HG03103 (cell line): ENCODE data around the gene SLC25A31.

Experiments
- ATAC-seq: cut with Tn5 transposase; IDR thresholded peaks from one replicate; pipeline ENCODE4 v1.9.1; 2021; ENCODE audit warnings: low read depth; ENCODE audit not compliant: unreplicated experiment

The SLC25A31 gene

DNA sequence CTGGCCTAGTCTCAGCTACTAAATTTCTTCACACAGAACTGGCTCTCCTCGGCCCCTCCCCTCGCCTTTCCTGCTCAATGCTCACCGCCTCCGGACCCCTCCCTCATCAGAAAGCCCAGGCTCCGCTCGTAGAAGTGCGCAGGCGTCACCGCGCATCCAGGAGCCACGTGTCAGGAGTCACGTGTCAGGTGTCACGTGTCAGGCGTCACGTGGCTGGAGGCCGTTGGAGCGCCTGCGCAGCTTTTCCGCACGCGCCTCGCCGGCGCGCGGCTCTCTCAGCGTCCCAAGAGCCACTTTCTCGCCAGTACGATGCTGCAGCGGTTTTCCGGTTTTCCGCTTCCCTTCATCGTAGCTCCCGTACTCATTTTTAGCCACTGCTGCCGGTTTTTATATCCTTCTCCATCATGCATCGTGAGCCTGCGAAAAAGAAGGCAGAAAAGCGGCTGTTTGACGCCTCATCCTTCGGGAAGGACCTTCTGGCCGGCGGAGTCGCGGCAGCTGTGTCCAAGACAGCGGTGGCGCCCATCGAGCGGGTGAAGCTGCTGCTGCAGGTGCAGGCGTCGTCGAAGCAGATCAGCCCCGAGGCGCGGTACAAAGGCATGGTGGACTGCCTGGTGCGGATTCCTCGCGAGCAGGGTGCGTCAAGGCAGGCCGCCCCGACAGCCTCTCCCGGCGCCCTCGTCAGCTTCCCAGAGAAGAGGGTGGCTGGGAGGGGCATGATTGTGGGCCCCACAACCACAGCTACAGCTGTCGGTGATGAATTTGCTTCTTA, at the start of gene SLC25A31:
SLC25A31 (plus strand) TSS at position 259 of the 772 bp plus-strand sequence; CDS start at position 405, 146 bp downstream.
- ATAC-seq: no peak

DNA sequence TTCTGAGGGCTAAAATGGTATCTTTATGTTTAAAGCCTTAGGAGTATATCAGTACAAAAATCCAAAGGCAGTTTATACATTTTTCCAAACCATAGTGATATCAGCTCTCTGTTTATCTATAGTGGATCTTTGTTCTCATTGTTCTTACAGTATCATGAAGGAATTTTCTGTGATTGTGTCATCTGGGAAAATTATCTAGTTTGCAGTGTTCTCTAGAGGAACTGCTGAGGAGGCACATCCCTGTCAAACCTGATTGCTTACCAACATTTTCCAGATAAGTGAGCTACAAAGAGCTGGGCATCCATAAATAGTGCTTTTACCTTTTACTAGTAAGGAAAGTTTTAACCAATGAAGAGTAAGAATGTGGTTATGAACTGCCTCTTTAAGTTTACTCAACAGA, 44.9 kb upstream of the SLC25A31 start:
- no peak for ATAC-seq

DNA sequence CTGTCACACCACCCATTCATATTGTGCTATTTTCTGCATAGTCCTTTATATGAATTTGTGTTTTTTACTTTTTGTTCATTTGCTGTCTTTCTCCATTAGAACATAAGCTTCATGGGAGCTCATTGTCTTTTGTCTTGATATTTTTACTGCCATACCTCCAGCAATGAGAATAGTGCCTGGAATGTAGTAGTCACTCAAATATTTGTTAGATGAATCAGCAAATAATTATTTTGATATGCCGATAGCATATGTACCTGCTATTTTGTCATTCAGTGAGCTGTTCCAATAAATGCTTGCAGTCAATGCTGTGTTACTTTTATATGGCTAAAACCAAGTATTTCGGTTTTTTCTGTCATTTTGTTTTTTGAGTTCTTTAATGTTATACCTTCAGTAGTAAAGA, 43.5 kb upstream of the SLC25A31 start:
- ATAC-seq: no peak

DNA sequence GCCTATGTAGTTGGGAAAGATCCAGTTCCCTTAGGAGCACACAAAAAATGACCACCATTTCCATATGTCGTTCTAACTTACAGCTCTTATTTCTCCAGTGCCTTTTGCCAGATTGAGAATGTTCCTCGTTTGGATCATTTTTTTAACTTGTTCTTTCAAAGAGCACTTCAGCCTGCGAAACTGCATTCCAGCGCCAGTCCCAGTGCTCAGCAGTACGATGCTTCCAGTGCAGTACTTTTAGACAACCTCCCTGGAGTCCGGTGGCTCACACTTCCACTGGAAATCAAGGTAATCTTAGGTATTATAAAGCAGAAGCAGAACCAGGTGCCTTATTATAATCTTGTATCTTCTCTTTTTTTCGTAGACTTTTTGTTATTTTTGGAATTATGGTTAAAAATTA, 42.6 kb upstream of the SLC25A31 start:
- ATAC-seq: no peak

DNA sequence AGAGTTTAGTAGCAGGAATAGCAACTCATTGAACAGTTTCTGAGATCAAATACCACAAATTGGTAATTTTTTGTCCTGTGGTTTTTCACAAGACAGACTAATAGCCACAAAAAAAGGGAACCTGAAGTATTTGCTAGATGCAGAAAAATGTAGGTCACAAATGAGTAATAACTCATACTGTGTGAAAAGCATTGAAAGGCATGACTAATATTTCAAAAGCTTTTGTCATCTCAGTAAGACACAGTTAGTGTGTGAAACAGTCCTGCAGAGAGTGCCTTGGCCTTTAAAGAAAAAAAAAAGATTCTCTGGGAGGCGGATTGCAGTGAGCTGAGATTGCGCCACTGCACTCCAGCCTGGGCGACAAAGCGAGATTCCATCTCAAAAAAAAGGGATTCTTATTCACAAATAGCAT, 31.4 kb upstream of the SLC25A31 start:
- peak; percentile 100 for ATAC-seq

DNA sequence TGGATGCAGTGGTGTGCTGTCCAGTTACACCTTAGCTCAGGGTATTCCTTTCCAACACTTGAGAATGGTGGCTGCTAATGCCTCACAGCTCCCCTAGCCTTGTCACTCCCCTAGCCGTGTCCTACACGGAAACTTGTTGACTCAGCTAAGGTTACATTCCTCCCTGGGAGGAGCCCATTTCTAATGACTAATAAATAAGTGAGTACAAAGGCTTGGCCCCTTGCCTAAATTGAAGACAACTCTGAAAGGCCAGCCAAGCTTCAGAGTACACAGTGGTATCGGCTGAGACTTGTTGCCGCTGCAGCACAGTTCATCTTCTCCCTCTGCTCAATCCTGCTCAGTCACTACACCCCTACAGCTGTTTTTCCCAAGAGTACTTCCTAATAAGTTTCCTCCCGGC, 21.2 kb upstream of the SLC25A31 start:
- no peak for ATAC-seq

DNA sequence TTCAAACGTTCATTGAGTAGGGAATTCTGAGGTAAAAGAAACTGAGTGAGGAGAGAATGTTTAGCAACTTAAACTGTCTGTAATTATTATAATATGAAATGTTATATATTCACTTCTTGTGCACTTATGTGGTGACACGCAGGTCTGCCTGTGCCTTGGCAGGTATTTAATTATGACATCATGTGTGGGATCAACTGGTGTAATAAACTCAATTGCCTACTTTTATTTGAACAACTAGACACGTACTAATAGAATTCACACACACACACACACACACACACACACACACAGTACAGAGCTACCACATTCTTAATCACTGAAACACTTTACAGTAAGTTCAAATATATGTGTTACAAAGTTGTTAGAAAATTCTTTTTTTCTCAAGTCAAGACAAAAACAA, 20.7 kb upstream of the SLC25A31 start:
- no peak for ATAC-seq

DNA sequence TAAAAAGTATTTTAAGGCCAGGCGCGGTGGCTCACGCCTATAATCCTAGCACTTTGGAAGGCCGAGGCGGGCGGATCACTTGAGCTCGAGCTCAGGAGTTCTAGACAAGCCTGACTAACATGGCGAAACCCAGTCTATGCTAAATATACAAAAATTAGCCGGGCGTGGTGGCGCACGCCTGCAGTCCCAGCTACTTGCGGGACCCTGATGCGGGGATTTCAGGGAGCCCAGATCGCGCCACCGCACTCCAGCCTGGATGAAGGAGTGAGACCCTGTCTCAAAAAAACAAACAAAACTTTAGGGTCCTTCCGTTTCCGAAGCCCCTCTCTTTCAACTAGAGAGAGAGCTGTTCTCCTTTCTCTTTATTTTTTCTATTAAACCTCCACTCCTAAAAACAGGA, 1.2 kb downstream of the SLC25A31 start:
- ATAC-seq: no peak

DNA sequence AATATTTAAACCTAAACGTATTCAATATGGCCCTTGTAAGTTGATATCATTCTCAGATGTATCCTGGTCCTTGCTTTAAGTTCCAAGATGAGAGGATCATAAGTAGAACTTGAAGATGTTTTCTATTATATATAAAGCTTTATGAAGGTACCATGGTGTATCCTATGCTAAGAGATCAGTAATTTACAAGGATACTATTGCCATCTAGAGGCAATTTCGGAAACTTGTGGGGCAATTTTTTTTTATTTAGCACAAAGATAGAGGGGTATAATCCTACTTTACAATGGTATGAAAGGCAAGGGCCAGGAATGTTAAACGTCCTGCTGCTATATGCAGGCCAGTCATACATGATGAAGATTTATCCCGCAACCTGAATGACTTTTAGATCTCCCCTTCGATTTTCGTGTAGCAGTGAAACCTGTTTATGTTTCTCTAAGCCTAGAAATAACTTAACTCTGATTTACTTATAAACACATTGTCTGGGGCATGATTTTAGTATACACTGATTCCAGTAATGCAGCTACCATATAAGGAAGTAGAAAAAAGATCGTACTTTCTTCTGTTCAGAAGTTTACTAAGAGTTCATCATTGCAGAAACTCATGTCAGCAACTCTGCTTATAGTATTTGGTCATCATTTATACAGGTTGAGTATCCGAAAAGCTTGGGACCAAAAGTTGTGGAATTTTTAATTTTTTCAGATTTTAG, 2.6 kb downstream of the SLC25A31 start:
- peak; percentile 82 for ATAC-seq

DNA sequence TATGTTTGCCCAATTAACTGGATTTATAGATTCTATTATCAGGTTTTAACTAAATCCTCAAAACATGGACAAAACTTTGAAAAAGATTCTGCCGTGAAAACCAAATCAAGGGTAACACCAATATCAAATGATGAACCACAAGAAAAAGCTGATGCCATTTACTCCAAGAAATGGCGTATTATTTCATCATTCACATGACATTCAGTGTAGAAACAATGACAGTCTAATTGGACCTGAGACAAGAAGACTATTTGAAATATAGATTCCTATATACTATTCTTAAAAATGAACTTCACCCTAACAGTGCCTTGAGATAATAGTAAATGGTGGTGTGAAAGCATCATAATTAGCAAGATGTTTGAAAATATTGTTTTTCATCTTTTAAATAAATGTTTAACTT, 4.8 kb downstream of the SLC25A31 start:
- no peak for ATAC-seq

DNA sequence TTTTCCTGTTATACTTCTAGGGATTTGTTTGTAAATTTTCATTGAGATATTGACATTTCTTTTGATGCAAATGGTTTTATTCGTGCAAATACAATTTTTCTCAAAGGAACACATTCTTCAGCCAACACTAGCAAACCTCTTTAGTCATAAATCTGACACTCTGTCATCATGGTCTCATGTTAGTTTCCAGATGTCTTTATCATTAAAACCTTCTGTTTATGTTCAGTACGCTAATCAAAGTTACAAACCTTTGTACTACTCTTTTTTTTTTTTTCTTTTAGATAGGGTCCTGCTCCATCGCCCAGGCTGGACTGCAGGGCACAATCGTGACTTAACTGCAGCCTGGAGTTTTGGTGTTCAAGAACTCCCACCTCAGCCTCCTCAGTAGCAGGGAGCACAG, 7.1 kb downstream of the SLC25A31 start:
- no peak for ATAC-seq

DNA sequence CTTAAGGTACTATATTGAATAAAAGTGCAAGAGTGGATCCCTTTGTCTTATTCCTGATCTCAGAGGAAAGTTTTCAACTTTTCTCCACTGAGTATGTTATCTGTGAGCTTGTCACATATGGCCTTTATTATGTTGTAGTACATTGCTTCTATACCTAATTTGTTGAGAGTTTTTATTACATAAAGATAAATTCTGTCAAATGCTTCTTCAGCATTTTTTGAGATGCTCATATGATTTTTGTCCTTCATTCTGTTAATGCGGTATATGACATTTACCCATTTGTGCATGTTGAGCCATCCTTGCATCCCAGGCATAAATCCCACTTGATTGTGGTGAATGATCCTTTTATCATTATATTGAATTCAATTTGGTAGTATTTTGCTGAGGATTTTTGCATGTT, 11.0 kb downstream of the SLC25A31 start:
- no peak for ATAC-seq

DNA sequence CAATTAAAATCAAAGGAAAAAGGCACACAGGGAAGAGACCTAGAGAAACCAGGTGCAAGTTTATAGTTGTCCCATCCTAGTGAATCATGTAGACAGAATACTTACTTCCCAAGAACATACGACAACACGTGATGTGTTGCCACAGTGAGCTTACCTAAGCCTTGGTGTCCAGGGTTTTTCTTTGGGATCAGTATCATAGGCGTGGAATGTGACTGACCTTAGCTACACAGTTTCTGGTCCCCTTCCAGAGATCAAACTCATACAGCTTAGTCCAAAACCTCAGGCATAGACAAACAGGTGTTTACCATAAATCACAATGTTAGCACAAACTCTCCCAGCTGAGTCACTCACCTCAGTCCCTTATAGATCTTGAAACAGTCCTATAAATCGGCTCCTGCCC, 17.7 kb downstream of the SLC25A31 start:
- no peak for ATAC-seq

DNA sequence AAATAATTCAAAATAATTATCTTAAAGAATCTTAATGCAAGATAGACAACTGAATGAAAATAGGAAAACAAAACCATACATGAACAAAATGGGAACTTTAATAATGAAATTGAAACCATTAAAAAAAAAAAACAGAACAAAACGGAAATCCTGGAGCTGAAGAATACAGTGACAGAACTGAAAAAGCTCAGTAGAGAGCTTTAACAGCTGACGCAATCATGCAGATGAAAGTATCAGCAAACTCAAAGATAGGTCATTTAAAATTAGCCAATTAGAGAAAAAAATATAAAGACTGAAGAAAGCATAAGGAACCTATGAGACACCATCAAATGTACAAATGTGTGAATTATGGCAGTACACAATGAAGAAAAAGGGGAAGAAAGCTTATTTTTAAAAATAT, 18.8 kb downstream of the SLC25A31 start:
- no peak for ATAC-seq

DNA sequence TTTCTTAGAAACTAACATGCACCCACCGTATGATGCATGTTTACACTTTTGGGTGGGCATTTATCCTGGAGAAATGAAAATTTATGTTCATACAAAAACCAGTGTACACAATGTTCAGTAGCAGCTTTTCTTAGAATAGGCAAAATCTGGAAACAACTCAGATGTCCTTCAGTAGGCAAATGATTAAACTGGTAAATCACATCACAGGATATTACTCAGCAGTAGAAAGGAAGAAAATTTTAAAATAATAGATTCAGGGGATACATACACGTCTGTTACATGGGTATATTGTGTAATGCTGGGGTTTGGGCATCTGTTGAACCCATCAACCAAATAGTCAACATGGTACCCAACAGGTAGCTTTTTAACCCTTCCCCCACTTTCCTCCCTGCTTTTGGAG, 26.7 kb downstream of the SLC25A31 start:
- ATAC-seq: no peak

DNA sequence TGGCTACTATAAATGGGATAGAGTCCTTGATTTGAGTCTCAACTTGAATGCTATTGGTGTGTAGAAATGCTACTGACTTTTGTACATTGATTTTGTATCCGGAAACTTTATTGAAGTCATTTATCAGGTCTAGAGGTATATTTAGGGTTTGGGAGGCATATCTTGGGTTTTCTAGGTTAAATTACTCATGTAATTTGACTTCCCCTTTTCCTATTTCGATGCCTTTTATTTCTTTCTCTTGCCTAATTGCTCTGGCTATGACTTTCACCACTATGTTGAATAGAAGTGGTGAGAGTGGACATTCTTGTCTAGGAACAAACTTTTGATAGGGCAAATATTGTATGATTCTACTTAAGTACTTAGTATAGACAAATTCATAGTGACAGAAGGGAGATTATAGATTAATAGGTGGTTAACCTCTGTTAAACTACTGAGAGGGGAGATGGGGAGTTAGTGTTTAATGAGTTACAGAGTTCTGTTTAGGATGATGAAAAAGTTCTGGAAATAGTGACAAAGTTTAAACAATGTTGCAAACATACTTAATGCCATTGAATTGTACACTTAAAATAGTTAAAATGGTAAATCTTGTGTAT, 29.1 kb downstream of the SLC25A31 start:
- no peak for ATAC-seq

DNA sequence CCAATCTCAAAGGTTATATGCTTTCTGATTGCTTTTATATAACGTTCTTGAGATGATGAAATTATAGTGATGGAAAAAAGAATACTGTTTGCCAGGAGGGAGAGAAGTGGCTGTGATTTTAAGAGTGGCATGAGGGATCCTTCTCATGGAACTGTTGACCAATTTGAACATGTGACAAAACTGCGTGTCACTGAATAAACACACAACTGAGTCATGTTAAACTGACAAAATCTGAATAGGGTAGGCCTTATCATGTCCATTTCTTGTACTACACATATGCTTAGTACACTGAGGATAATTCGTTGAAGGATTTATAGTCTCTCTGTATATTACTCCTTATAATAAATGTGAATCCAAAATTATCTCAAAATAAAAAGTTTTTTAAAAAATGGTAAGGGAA, 29.7 kb downstream of the SLC25A31 start:
- ATAC-seq: no peak

DNA sequence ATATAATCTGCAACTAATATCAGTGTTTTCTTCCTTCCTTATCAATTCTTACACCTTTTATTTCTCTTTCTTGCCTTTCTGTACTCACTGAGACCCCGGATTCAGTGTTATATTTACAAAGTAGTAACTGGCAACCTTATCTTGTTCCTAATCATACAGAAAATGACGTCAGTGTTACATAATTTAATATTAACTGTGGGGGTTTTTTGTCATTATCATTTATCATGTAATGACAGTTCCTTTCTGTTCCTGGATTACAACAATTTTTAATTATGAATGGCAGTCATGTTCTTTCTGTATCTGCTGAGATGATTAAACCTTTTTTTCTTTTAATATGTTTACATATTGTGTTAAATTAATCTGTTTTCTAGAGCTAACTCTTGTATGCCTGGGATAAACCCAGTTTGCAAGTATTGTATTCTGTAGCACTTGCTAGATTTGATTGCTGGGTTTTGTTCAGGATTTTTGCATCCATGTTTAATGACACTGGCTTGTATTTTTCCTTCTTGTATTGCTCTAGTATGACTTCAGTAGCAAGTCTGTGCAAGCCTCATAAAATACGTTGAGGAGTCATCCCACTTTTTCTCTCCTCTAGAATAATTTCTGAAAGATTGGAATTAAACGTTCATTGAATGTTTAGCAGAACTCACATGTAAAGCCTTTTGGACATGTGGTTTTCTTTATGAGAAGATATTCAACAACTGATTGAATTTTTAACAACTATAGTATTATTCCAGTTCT, 41.5 kb downstream of the SLC25A31 start:
- ATAC-seq: no peak

DNA sequence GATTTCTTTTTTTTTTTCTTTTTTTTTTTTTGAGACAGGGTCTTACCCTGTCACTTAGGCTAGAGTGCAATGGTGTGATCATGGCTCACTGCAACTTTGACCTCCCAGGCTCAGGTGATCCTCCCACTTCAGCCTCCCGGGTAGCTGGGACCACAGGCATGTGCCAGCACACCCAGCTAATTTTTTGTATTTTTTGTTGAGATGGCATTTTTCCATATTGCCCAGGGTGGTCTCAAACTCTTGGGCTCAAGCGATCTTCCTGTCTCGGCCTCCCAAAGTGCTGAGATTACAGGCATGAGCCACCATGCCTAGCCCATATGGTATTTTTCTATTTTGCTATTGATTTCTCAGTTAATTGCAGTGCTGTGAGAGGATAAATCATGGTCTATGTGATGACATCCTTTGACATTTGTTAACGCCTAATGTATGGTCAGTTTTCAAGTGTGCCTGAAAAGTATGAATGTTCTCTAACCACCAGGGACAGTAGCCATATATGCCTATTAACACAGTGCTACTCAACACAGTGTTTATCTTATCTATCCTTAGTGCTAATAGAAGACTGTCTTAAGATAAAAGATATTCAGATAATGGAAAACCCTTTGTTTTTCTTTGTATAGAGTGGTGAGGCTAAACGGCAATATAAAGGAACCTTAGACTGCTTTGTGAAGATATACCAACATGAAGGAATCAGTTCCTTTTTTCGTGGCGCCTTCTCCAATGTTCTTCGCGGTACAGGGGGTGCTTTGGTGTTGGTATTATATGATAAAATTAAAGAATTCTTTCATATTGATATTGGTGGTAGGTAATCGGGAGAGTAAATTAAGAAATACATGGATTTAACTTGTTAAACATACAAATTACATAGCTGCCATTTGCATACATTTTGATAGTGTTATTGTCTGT, 42.8 kb downstream of the SLC25A31 start:
- no peak for ATAC-seq

DNA sequence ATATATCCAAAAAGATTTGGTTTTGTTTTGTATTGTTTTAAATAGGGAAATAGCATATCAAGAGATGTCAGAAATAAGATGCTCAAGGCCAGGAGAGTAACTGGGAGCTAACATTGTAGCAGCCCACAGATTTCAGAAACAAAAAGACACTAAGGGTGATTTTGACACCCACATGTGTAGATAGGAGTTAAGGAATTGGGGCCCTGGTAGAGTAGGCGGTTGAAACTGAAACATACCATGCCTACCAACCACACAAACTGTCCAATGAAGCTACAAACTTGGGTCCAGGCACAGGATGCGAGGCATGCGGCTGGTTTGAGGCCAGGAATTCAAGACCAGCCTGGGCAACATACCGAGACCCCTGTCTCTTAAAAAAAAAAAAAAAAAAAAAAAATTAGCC, 45.6 kb downstream of the SLC25A31 start:
- no peak for ATAC-seq
